Daoy (cell line): ENCODE data around the gene SFMBT2. TPM values are rescaled to one million over a fixed set of nuclear protein-coding genes. Genes with fewer than 3 reads are reported as not detected.
A peak's percentile ranks its signal among the peaks of the same experiment; 100 is the strongest.
"Not testable (repeated sequence)": the region's sequence is repeated elsewhere in the genome, so short reads cannot be mapped to it uniquely, and the experiment has no call there.

Experiments used
- DNase-seq: peaks from one replicate; pipeline ENCODE4 v3.0.0-alpha.2; 2015; ENCODE audit warnings: low read depth
- total RNA-seq: library from RNA; depleted of rRNA; stranded (reverse); fragments of >200 nt; shearing (Covaris generic); gene quantifications from 2 replicates; pipeline ENCODE4 v1.2.3, GENCODE V29; 2014

The SFMBT2 gene
- total RNA-seq, 1 experiment from 2014 or later: 4.6 TPM

GRCh38 chr10:7327885-7328284, 82.9 kb downstream of the SFMBT2 start:
- no peak for DNase-seq

- DNase-seq: no peak
Measured at GRCh38 chr10:7322623-7323022, 88.2 kb downstream of the SFMBT2 start.

DNA sequence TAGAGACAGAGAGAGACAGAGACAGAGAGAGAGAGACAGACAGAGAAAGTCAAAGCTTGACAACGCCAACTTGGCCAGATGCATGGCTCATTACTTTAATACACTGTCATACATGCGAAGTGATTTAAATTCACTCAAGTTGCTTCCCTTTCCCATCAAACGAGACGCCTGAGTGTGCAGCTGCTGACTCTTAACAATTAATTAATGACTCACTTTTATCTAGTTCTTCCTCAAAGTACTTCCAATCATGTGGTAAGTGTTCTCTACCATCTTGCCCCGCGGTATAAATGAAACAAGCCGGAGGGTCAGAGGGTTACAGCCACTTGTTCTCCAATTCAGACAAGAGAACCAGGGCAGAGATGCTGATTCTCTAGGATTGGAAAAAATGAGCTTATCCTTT, 90.8 kb downstream of the SFMBT2 start:
- DNase-seq: no peak

DNA sequence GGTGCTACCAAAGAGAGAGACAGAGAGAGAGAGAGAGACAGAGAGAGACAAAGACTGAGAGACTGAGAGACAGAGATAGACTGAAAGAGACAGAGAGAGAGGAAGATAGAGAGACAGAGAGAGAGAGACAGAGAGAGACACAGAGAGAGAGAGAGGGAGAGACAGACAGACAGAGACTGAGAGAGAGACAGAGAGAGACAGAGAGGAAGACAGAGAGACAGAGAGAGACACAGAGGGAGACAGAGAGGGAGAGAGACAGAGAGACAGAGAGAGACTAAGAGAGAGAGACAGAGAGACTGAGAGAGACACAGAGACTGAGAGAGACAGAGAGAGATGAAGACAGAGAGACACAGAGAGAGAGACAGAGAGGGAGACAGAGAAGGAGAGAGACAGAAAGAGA, 91.2 kb downstream of the SFMBT2 start:
- DNase-seq: no peak

DNA sequence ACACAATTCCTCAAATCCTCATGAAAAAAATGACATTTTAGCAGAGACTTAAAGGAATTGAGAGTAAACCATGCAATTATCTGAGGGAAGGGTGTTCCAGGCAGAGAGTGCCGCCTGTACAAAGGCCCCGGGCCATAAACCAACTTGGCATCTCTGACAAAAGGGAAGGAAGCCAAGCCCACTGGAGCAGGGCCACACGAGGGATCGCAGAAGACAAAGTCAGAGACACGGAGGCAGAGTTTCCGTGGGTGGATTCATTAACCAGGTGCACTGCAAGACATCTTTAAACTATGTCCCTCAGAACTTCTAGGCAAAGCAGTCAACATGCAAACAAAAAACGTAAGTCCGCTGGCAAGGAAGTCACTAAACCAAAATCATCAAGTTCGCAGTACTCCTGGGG, 92.0 kb downstream of the SFMBT2 start:
- DNase-seq: no peak

- DNase-seq: no peak
Measured at GRCh38 chr10:7317786-7318446, 92.9 kb downstream of the SFMBT2 start.

- DNase-seq: no peak
Measured at GRCh38 chr10:7316839-7317238, 94.0 kb downstream of the SFMBT2 start.

- no peak for DNase-seq
Measured at GRCh38 chr10:7315906-7316305, 94.9 kb downstream of the SFMBT2 start.

- DNase-seq: no peak
Measured at GRCh38 chr10:7314170-7314569, 96.7 kb downstream of the SFMBT2 start.

GRCh38 chr10:7312488-7312857, 98.4 kb downstream of the SFMBT2 start:
- no peak for DNase-seq

DNA sequence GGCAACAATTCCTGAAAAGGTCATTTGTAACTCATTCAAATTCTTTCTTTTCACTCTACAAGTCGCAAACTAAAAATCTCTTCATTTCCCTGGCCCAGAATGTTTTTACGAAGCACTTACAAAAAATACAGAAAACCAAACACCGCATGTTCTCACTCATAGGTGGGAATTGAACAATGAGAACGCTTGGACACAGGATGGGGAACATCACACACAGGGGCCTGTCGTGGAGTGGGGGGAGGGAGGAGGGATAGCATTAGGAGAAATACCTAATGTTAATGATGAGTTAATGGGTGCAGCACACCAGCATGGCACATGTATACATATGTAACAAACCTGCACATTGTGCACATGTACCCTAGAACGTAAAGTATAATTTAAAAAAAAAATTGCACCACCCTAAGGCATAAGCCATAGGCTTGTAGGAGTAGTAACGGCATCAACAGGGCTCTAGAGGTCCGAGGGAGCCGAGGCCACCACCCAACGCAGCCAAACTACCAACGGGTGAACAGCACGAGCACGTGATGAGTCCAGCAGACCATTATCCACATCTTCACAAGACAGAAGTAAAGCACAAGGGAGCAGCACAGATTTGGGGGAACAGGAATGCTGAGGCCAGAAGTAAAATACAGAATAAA, 98.9 kb downstream of the SFMBT2 start:
- not testable (repeated sequence) for DNase-seq

GRCh38 chr10:7311218-7311849, 99.5 kb downstream of the SFMBT2 start:
- DNase-seq: peak; percentile 69

GRCh38 chr10:7310076-7310475, 100.8 kb downstream of the SFMBT2 start:
- no peak for DNase-seq

DNA sequence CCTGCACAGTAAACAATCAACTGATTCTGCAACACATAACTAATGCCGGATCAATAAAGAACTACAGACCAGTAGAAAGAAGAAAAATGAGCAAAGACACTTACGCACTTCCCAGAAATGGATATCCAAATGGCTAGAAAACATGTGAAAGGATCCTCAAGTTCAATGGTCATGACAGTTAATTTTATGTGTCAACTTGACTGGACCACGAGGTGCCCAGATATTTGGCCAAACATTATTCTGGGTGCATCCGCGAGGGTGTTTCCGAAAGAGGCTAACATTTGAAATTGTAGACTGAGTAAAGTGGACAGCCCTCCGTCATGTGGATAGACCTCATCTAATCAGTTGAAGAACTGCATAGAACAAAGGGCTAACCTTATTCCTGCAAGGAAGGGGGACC, 102.0 kb downstream of the SFMBT2 start:
- DNase-seq: no peak

GRCh38 chr10:7306616-7307015, 104.2 kb downstream of the SFMBT2 start:
- no peak for DNase-seq

- DNase-seq: no peak
Measured at GRCh38 chr10:7306147-7306546, 104.7 kb downstream of the SFMBT2 start.

DNA sequence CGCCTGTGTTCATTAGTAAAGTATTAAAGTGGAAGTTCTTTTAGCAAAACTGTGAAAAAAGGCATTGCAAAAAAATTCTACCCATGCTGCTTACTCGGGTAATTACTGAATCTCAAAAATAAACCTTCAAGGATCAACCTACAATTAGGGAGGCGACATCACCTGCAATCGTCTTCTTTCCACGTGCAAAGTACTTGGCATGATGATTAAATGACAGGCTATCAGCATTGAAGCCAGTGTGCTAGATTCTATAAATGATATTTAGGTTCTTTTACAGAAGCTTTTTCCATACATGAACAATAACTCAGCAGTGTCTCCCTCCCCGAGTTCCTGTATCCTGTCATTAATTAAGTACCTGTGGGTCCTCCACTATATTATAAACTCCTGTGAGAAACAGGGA, 105.8 kb downstream of the SFMBT2 start:
- DNase-seq: no peak

DNA sequence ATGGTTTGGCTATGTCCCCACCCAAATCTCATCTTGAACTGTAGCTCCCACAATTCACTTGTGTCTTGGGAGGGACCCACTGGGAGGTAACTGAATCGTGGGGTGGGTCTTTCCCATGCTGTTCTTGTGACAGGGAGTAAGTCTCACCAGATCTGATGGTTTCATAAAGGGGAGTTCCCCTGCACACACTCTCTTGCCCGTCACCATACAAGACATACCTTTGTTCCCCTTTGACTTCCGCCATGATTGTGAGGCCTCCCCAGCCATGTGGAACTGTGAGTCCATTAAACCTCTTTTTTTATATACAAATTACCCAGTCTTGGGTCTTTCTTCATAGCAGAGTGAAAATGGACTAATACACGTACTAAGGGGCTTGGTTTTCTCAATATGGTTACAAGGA, 106.7 kb downstream of the SFMBT2 start:
- no peak for DNase-seq

DNA sequence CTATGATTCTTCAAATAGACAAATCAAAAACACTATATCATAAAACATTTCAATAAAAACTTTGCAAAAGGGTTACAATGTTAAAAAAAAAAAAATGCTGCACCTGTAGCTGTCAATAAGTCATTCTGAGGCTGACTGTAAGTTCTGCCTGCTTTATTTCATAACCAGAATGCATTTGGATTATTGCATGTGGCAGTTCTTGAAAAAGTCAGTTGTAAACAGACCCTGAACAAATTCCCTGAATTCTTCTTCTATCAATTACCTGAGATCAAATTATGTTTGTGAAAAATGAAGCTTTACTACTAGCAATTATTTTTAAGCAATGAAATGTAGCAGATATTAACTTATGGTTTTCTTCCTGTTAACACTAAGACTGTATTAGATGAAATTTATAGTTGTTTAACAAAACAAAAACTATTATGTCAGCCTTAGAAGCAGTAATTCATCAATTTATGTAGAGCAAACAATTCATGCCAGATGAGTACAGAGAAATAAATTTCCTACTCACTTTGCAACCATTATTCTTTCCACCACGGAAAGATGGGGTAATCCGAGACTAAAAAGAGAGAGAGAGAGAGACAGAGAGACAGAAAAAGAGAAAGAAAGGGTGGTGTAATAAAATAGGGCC, 107.8 kb downstream of the SFMBT2 start:
- no peak for DNase-seq

GRCh38 chr10:7302392-7302906, 108.4 kb downstream of the SFMBT2 start:
- DNase-seq: peak; percentile 22

DNA sequence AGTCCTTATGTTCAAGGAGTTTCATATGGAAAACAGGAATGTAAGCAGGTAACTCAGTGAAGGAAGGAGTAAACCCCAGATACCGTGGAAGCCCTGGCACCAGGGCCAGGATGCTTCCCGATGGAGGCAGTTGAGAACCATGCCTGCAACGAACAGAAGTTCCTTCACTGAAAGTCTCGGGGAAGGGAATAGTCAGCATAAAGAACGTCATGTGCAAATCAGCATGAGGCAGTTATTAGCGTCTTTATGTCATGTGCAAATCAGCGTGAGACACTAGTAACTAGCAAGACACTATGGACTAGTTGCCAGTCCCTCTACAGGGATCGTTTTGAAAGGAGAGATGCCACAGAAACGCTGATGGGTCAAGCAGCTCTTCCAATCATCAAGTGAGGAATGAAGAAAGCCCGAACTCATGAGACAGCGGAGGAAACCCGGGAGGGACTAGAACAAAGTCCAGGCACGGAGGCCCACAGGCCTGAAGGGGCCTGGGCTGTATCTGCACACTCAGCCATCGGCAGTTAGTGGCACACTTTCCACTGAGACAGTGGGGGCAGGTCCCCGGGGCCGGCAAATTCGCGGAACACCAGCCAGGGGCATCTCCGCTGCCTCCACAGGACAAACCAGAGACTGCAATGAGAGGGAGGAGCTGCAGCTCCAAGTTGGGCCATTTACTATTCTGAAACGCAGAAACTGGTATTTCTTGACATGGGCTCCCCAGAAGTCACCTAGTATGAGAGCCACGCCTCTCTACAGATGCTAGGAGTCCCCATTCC, 109.6 kb downstream of the SFMBT2 start:
- DNase-seq: no peak
